WTC11 (cell line): ENCODE results near the gene CNKSR3. TPM values are rescaled to one million over a fixed set of nuclear protein-coding genes. Genes with fewer than 3 reads are reported as not detected.

Source experiments
- ATAC-seq: fragments of 200-7000 bp; cut with Tn5 transposase; 2 replicates; pipeline ENCODE4 v1.10.0; 2021; ENCODE audit warnings: mild to moderate bottlenecking, moderate library complexity
- CTCF ChIA-PET: fragments of 300-600 bp; sonication (Branson Sonifier 250); formaldehyde crosslinking; loops from one replicate; lab custom pipeline; 2021; ENCODE audit warnings: antibody characterized with exemption; lab: Charles Lee
- POLR2A ChIA-PET: fragments of 350-600 bp; sonication (Branson Sonifier 250); formaldehyde crosslinking; loops from one replicate; lab custom pipeline; 2021; ENCODE audit warnings: antibody characterized with exemption; lab: Charles Lee
- DNase-seq: peaks from one replicate; pipeline ENCODE4 v3.0.0; 2021; ENCODE audit warnings: low spot score
- H3K27ac Mint-ChIP-seq: 2 replicates; pipeline ENCODE4 v1.8.0; 2021; ENCODE audit warnings: mixed read lengths
- H3K27me3 Mint-ChIP-seq: 2 replicates; pipeline ENCODE4 v1.8.0; 2021; ENCODE audit warnings: low read depth, mild to moderate bottlenecking, moderate library complexity, mixed read lengths
- H3K36me3 Mint-ChIP-seq: 2 replicates; pipeline ENCODE4 v1.8.0; 2021; ENCODE audit warnings: mixed read lengths
- H3K4me1 Mint-ChIP-seq: 2 replicates; pipeline ENCODE4 v1.8.0; 2022; ENCODE audit warnings: mixed read lengths
- H3K4me3 Mint-ChIP-seq: 2 replicates; pipeline ENCODE4 v1.8.0; 2021; ENCODE audit warnings: mild to moderate bottlenecking, moderate library complexity, mixed read lengths
- H3K9me3 Mint-ChIP-seq: 2 replicates; pipeline ENCODE4 v1.8.0; 2021; ENCODE audit warnings: mixed read lengths
- ATF1 ChIP-seq: sonication (generic); formaldehyde crosslinking; IDR thresholded peaks from 2 replicates; pipeline ENCODE4 v1.8.1; 2023; ENCODE audit warnings: mild to moderate bottlenecking, moderate library complexity, missing genetic modification reagents
- ETV6 ChIP-seq: sonication (generic); formaldehyde crosslinking; IDR thresholded peaks from 2 replicates; pipeline ENCODE4 v1.8.1; 2022; ENCODE audit warnings: mild to moderate bottlenecking, missing genetic modification reagents
- FOXP1 ChIP-seq: sonication (generic); formaldehyde crosslinking; IDR thresholded peaks from 2 replicates; pipeline ENCODE4 v1.8.0; 2022; ENCODE audit warnings: missing genetic modification reagents, mild to moderate bottlenecking, moderate library complexity, borderline replicate concordance
- GRHL2 ChIP-seq: fragments of 250-450 bp; sonication (Bioruptor Pico); IDR thresholded peaks from 2 replicates; pipeline ENCODE4 v1.8.0; 2022; ENCODE audit warnings: mild to moderate bottlenecking, moderate library complexity; ENCODE audit not compliant: insufficient replicate concordance, severe bottlenecking
- GTF2I ChIP-seq: fragments of 250-450 bp; sonication (Bioruptor Pico); conservative IDR thresholded peaks from 2 replicates; pipeline ENCODE4 v1.4.0; 2021; ENCODE audit warnings: mild to moderate bottlenecking
- MAX ChIP-seq: sonication (generic); formaldehyde crosslinking; IDR thresholded peaks from 2 replicates; pipeline ENCODE4 v1.8.0; 2022; ENCODE audit warnings: mild to moderate bottlenecking, missing genetic modification reagents
- MLX ChIP-seq: sonication (generic); formaldehyde crosslinking; IDR thresholded peaks from 2 replicates; pipeline ENCODE4 v1.8.1; 2023; ENCODE audit warnings: mild to moderate bottlenecking, missing genetic modification reagents, moderate library complexity
- NR1H2 ChIP-seq: sonication (generic); formaldehyde crosslinking; IDR thresholded peaks from 2 replicates; pipeline ENCODE4 v1.9.0; 2021; ENCODE audit warnings: mild to moderate bottlenecking, moderate library complexity, missing genetic modification reagents
- PRDM15 ChIP-seq: sonication (generic); formaldehyde crosslinking; IDR thresholded peaks from 2 replicates; pipeline ENCODE4 v1.8.0; 2022; ENCODE audit warnings: missing genetic modification reagents
- SMAD3 ChIP-seq: sonication (generic); formaldehyde crosslinking; IDR thresholded peaks from 2 replicates; pipeline ENCODE4 v1.8.0; 2022; ENCODE audit warnings: missing genetic modification reagents, mild to moderate bottlenecking, borderline replicate concordance
- SMAD4 ChIP-seq: sonication (generic); formaldehyde crosslinking; IDR thresholded peaks from 2 replicates; pipeline ENCODE4 v1.8.0; 2022; ENCODE audit warnings: mild to moderate bottlenecking, missing genetic modification reagents
- SP1 ChIP-seq: sonication (generic); formaldehyde crosslinking; conservative IDR thresholded peaks from 2 replicates; pipeline ENCODE4 v1.8.1; 2022; ENCODE audit warnings: missing genetic modification reagents
- TEAD1 ChIP-seq: sonication (generic); formaldehyde crosslinking; IDR thresholded peaks from 2 replicates; pipeline ENCODE4 v1.8.0; 2022; ENCODE audit warnings: mild to moderate bottlenecking, missing genetic modification reagents
- USF2 ChIP-seq: sonication (generic); formaldehyde crosslinking; IDR thresholded peaks from 2 replicates; pipeline ENCODE4 v1.8.1; 2023; ENCODE audit warnings: mild to moderate bottlenecking, missing genetic modification reagents, moderate library complexity
- ZNF138 ChIP-seq: sonication (generic); formaldehyde crosslinking; conservative IDR thresholded peaks from 2 replicates; pipeline ENCODE4 v1.8.1; 2022; ENCODE audit warnings: mild to moderate bottlenecking, moderate library complexity, missing genetic modification reagents
- ZNF281 ChIP-seq: sonication (generic); formaldehyde crosslinking; IDR thresholded peaks from 2 replicates; pipeline ENCODE4 v1.8.0; 2023; ENCODE audit warnings: mild to moderate bottlenecking, missing genetic modification reagents
- ZNF396 ChIP-seq: fragments of 250-450 bp; sonication (Bioruptor Pico); IDR thresholded peaks from 2 replicates; pipeline ENCODE4 v1.8.0; 2021; ENCODE audit warnings: mild to moderate bottlenecking, moderate library complexity, borderline replicate concordance
- ZNF416 ChIP-seq: fragments of 250-450 bp; sonication (Bioruptor Pico); IDR thresholded peaks from 2 replicates; pipeline ENCODE4 v1.9.0; 2021; ENCODE audit warnings: mild to moderate bottlenecking, inconsistent platforms
- ZNF423 ChIP-seq: fragments of 250-450 bp; sonication (Bioruptor Pico); IDR thresholded peaks from 2 replicates; pipeline ENCODE4 v2.1.2; 2022; ENCODE audit warnings: mild to moderate bottlenecking, moderate library complexity
- ZNF532 ChIP-seq: fragments of 250-450 bp; sonication (Bioruptor Pico); IDR thresholded peaks from 2 replicates; pipeline ENCODE4 v1.9.0; 2021; ENCODE audit warnings: mild to moderate bottlenecking, borderline replicate concordance
- ZNF671 ChIP-seq: fragments of 250-450 bp; sonication (Bioruptor Pico); IDR thresholded peaks from 2 replicates; pipeline ENCODE4 v1.8.0; 2021; ENCODE audit warnings: mild to moderate bottlenecking
- total RNA-seq: library from RNA; stranded (reverse); gene quantifications from 3 replicates; pipeline ENCODE4 v1.2.3, GENCODE V29; 2021

CNKSR3 gene
- total RNA-seq, 1 experiment from 2014 or later = 5.7 TPM

GRCh38 chr6:154555073-154555677, 44.7 kb upstream of the CNKSR3 start (continued):
- no peak for TF ChIP-seq SMAD3 (CRISPR knock-in tag)
- no peak for TF ChIP-seq ZNF532 (CRISPR knock-in tag)
- no peak for TF ChIP-seq ETV6 (CRISPR knock-in tag)

GRCh38 chr6:154554491-154554890, 44.0 kb upstream of the CNKSR3 start:
- CTCF ChIA-PET = no interaction called here

More at GRCh38 chr6:154554491-154554890, 44.0 kb upstream of the CNKSR3 start:
- Mint-ChIP-seq H3K27me3 (peaks cover 2% of the 10 kb centered on the region; the same call in 1 of the 2 replicates), H3K4me3 (no peak overlapping the region), H3K4me1 (no peaks in the 10 kb centered on the region), H3K36me3 (no peaks in the 10 kb centered on the region), H3K9me3 (no peaks in the 10 kb centered on the region), H3K27ac (no peak overlapping the region)
- POLR2A ChIA-PET = no interaction called here
- no peak for DNase-seq
- TF ChIP-seq SP1 (no peak), FOXP1 (CRISPR knock-in tag) (no peak), ZNF281 (CRISPR knock-in tag) (no peak), ZNF416 (CRISPR knock-in tag) (no peak), ZNF396 (CRISPR knock-in tag) (no peak), NR1H2 (CRISPR knock-in tag) (no peak), MLX (CRISPR knock-in tag) (no peak), ZNF671 (no peak), ATF1 (no peak), USF2 (CRISPR knock-in tag) (no peak), MAX (CRISPR knock-in tag) (no peak), ZNF138 (no peak), TEAD1 (no peak), PRDM15 (CRISPR knock-in tag) (no peak), ZNF423 (CRISPR knock-in tag) (no peak), SMAD4 (CRISPR knock-in tag) (no peak), GTF2I (CRISPR knock-in tag) (no peak), GRHL2 (no peak)
- ATAC-seq = no peak
